Ovary (tissue), 3 donors: ENCODE data around the gene OCLN.

Source experiments
- CTCF ChIP-seq, 3 donors: fragments of 450-650 bp in 2 of 3; fragments of 200-600 bp in 1 of 3; IDR thresholded peaks; one replicate each; pipeline versions ENCODE4 v1.5.1 to v1.8.0; 2016 to 2022; ENCODE audit warnings: antibody characterized with exemption in 3 of 3, mild to moderate bottlenecking in 1 of 3
- EP300 ChIP-seq: sonication (generic); formaldehyde crosslinking; IDR thresholded peaks from one replicate; pipeline ENCODE4 v1.6.1; 2017; ENCODE audit warnings: antibody characterized with exemption
- POLR2A ChIP-seq: fragments of 450-650 bp; IDR thresholded peaks from one replicate; pipeline ENCODE4 v1.6.1; 2017; ENCODE audit warnings: antibody characterized with exemption, mild to moderate bottlenecking, moderate library complexity
- donor health status: DM: no; HTN: no; CAD: no.

GRCh38 chr5:69528035-69528434 is 35.4 kb downstream of the OCLN start:
- TF ChIP-seq CTCF (IDR thresholded peaks at IDR 0.05) (no peak), POLR2A (no peak), EP300 (no peak)
